ENCODE measurements around the gene CCDC157. TPM values are rescaled to one million over a fixed set of nuclear protein-coding genes. Genes with fewer than 3 reads are reported as not detected.

Gene CCDC157
- total and polyA plus RNA-seq, 10 of the 15 experiments (the other 5 are each of a cell fraction or from before 2014, with no cell fraction given): 0.10 to 2.8 (median 1.2) TPM

GRCh38 chr22:30381264-30381663 lies 24.5 kb downstream of the CCDC157 start:
- H3K4me3 ChIP-seq: no peak overlapping the region
- no peak overlapping the region for H3K4me2 ChIP-seq (ENCODE audit: control insufficient read depth, insufficient read depth)
- no peak for ATAC-seq
- H3K27ac ChIP-seq (ENCODE audit: control insufficient read depth, insufficient read depth): no peak overlapping the region
- H3K9me3 ChIP-seq (replicated peaks; ENCODE audit: control insufficient read depth, insufficient read depth, low read length): no peaks in the 10 kb centered on the region
- ChIA-PET RAD21 (ENCODE audit: unreplicated experiment) (interaction anchor here (3.3 kb wide), 1 partner anchor 94 kb away, joined by 14 read pairs; no protein-coding TSS in a partner anchor), CTCF (interaction anchor here (0.8 to 14.9 kb wide), 3 partner anchors 94 to 118 kb away, joined by 3 to 436 read pairs (median 8); partner anchors contain the start of gene CASTOR1), SMC1A (ENCODE audit: uncharacterized antibody, unreplicated experiment) (interaction anchor here (14.7 kb wide), 1 partner anchor 93 kb away, joined by 201 read pairs; the partner anchor contains the start of gene CASTOR1), POLR2A (no interaction called here)
- TF ChIP-seq SP1 (IDR thresholded peaks at IDR 0.05; ENCODE audit: low read depth, low read length) (no peak), BCL3 (IDR thresholded peaks at IDR 0.05; ENCODE audit: borderline replicate concordance, insufficient read depth, low read depth, low read length, poor library complexity, severe bottlenecking) (peak; percentile 29)
- no peaks in the 10 kb centered on the region for H4K20me1 ChIP-seq (ENCODE audit: control insufficient read depth, insufficient read depth)
- in situ Hi-C loops (cut with MboI): no loop called here
- BruUV-seq (replicated peaks): no TSS peak
- no peaks in the 10 kb centered on the region for H3K27me3 ChIP-seq (replicated peaks in 1 of 2; ENCODE audit: control insufficient read depth in 2 of 2, insufficient read depth in 2 of 2, low read length in 1 of 2)
- no peak for FAIRE-seq
- no peak for DNase-seq (ENCODE audit: low read depth, low spot score)
- 86% methylated on average over 12 of the region's 12 CpGs for WGBS (ENCODE audit: insufficient coverage, insufficient replicate concordance, low lambda C conversion rate, missing lambda C conversion rate)
- intact Hi-C loops (cut with micrococcal nuclease; ENCODE audit: unreplicated experiment): no loop called here
- no peak overlapping the region for H2AFZ ChIP-seq (ENCODE audit: control insufficient read depth, low read depth, low read length)
- no peaks in the 10 kb centered on the region for H3K36me3 ChIP-seq (ENCODE audit: control insufficient read depth in 2 of 2, insufficient read depth in 2 of 2, low read length in 1 of 2)
- no peaks in the 10 kb centered on the region for H3K79me2 ChIP-seq (ENCODE audit: control insufficient read depth, insufficient read depth, low read length)
- no peak overlapping the region for H3K9ac ChIP-seq (ENCODE audit: control insufficient read depth, insufficient read depth, low read length)
- H3K4me1 ChIP-seq (ENCODE audit: control insufficient read depth, insufficient read depth, low read length): no peaks in the 10 kb centered on the region

GRCh38 chr22:30382340-30382739 lies 25.5 kb downstream of the CCDC157 start:
- ChIA-PET SMC1A (ENCODE audit: uncharacterized antibody, unreplicated experiment) (interaction anchor here (0.8 to 14.7 kb wide), 3 partner anchors 33 to 119 kb away, joined by 3 to 201 read pairs (median 3); partner anchors contain the start of gene CASTOR1), RAD21 (ENCODE audit: unreplicated experiment) (interaction anchor here (0.5 to 13.8 kb wide), 3 partner anchors 54 to 538 kb away, joined by 3 to 277 read pairs (median 3); partner anchors contain the start of gene CASTOR1), CTCF (interaction anchor here (1.0 to 14.9 kb wide), 3 partner anchors 10 to 119 kb away, joined by 3 to 436 read pairs (median 8); partner anchors contain the start of gene CASTOR1), POLR2A (no interaction called here)
- Histone ChIP-seq H3K4me3 (no peak overlapping the region), H3K79me2 (ENCODE audit: control insufficient read depth, insufficient read depth, low read length) (no peaks in the 10 kb centered on the region), H4K20me1 (ENCODE audit: control insufficient read depth, insufficient read depth) (no peaks in the 10 kb centered on the region), H3K27me3 (replicated peaks in 1 of 2; ENCODE audit: control insufficient read depth in 2 of 2, insufficient read depth in 2 of 2, low read length in 1 of 2) (no peaks in the 10 kb centered on the region), H3K9ac (ENCODE audit: control insufficient read depth, insufficient read depth, low read length) (no peak overlapping the region), H3K4me1 (ENCODE audit: control insufficient read depth, insufficient read depth, low read length) (peaks cover 4% of the 10 kb centered on the region; the same call in 1 of the 2 replicates), H2AFZ (ENCODE audit: control insufficient read depth, low read depth, low read length) (no peak overlapping the region), H3K36me3 (ENCODE audit: control insufficient read depth in 2 of 2, insufficient read depth in 2 of 2, low read length in 1 of 2) (no peaks in the 10 kb centered on the region), H3K9me3 (replicated peaks; ENCODE audit: control insufficient read depth, insufficient read depth, low read length) (no peaks in the 10 kb centered on the region), H3K27ac (ENCODE audit: control insufficient read depth, insufficient read depth) (no peak overlapping the region), H3K4me2 (ENCODE audit: control insufficient read depth, insufficient read depth) (no peak overlapping the region)
- in situ Hi-C loops (cut with MboI) (no loop called here), intact Hi-C loops (cut with micrococcal nuclease; ENCODE audit: unreplicated experiment) (no loop called here)
- 96% methylated on average over 2 of the region's 5 CpGs for WGBS (ENCODE audit: insufficient coverage, insufficient replicate concordance, low lambda C conversion rate, missing lambda C conversion rate)
- no peak for DNase-seq (ENCODE audit: low read depth, low spot score)
- BruUV-seq (replicated peaks): no TSS peak
- FAIRE-seq: no peak
- no peak for TF ChIP-seq ZBTB4 (CRISPR knock-in tag; IDR thresholded peaks at IDR 0.05)
- TF ChIP-seq BMI1 (IDR thresholded peaks at IDR 0.05; ENCODE audit: borderline replicate concordance): no peak
- no peak for TF ChIP-seq ZBTB33 (IDR thresholded peaks at IDR 0.05)
- TF ChIP-seq TARDBP (IDR thresholded peaks at IDR 0.05; ENCODE audit: borderline replicate concordance): no peak
- TF ChIP-seq MEF2B (IDR thresholded peaks at IDR 0.05; ENCODE audit: partially characterized antibody, poor library complexity, severe bottlenecking): no peak
- no peak for ATAC-seq
